Immature natural killer cell (primary cell): Measurements from ENCODE around the gene SLC4A8. TPM values are rescaled to one million over a fixed set of nuclear protein-coding genes. Genes with fewer than 3 reads are reported as not detected.

Experiments
- DNase-seq, 3 donors: peaks; one replicate each; pipeline ENCODE4 v3.0.0; 2022; ENCODE audit warnings: mixed read lengths in 1 of 3
- H3K27ac Mint-ChIP-seq, 6 donors: one replicate each; pipeline ENCODE4 v1.8.0; 2020; ENCODE audit warnings: mixed read lengths in 6 of 6, mild to moderate bottlenecking in 5 of 6, inconsistent platforms in 4 of 6, moderate library complexity in 3 of 6
- H3K27me3 Mint-ChIP-seq, 3 donors: one replicate each; pipeline ENCODE4 v1.8.0; 2020 to 2021; ENCODE audit warnings: low read depth in 3 of 3, mild to moderate bottlenecking in 3 of 3, mixed read lengths in 3 of 3, moderate library complexity in 3 of 3, inconsistent platforms in 1 of 3
- H3K36me3 Mint-ChIP-seq, 3 donors: one replicate each; pipeline ENCODE4 v1.8.0; 2020; ENCODE audit warnings: mixed read lengths in 3 of 3, inconsistent platforms in 2 of 3, mild to moderate bottlenecking in 2 of 3
- H3K4me1 Mint-ChIP-seq, 2 donors: one replicate each; pipeline ENCODE4 v1.8.0; 2020; ENCODE audit warnings: inconsistent platforms in 2 of 2, mild to moderate bottlenecking in 2 of 2, mixed read lengths in 2 of 2, moderate library complexity in 1 of 2
- H3K4me3 Mint-ChIP-seq, 5 donors: one replicate each; pipeline ENCODE4 v1.8.0; 2020; ENCODE audit warnings: mild to moderate bottlenecking in 5 of 5, mixed read lengths in 5 of 5, inconsistent platforms in 3 of 5, moderate library complexity in 3 of 5
- H3K9me3 Mint-ChIP-seq, 6 donors: one replicate each; pipeline ENCODE4 v1.8.0; 2020; ENCODE audit warnings: mild to moderate bottlenecking in 6 of 6, mixed read lengths in 6 of 6, inconsistent platforms in 4 of 6, moderate library complexity in 3 of 6
- polyA plus RNA-seq, 3 donors: library from polyadenylated mRNA; unstranded; fragments of 300-500 nt; fragmentation: Illumina TruSeq; gene quantifications; one replicate each; pipeline ENCODE4 v1.2.3, GENCODE V29; 2021

The SLC4A8 gene
- polyA plus RNA-seq, 3 donors from 2014 or later: 1.2 TPM; not detected in 1

DNA sequence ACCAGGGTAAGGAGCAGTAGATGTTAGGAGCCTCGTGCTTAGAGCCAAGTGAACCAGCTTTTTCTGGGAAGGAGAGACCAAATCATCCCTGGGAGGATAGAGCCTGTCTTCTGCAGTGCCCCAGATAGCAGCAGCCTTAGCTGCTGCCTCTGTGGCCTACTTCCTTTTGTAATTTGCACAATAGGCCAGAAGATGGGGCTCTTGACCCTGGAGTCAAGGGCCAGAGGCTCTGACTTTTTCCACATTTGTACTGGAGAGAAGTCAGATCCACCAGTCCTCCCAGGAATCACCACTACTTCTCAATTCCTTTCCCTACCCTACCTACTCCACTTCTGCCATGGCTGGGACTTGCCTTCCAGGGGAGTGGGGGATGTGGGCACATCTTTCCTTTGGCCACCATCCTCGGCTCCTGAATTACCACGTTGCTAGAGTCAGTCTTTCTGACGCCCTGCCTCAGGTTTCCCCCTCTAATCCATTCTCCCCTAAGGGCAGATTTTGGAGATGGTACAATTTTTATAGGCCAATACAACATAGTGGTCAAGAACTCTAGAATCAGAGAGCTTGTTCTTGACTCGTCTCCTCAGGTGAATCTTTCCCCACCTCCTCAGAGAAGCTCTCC lies 3.3 kb upstream of the SLC4A8 start:
- peak; percentile 29 to 42 (median 37) for DNase-seq
- no peaks in the 10 kb centered on the region for H3K9me3 Mint-ChIP-seq
- H3K27ac Mint-ChIP-seq: peak overlapping the region in 2 of 6 donors; percentile 8 to 34
- H3K27me3 Mint-ChIP-seq: peaks cover 2 to 3% (median 2%) of the 10 kb centered on the region in 3 donors
- H3K36me3 Mint-ChIP-seq: no peaks in the 10 kb centered on the region
- H3K4me3 Mint-ChIP-seq: no peak overlapping the region
- H3K4me1 Mint-ChIP-seq: peaks cover 11 to 19% of the 10 kb centered on the region in 2 donors

DNA sequence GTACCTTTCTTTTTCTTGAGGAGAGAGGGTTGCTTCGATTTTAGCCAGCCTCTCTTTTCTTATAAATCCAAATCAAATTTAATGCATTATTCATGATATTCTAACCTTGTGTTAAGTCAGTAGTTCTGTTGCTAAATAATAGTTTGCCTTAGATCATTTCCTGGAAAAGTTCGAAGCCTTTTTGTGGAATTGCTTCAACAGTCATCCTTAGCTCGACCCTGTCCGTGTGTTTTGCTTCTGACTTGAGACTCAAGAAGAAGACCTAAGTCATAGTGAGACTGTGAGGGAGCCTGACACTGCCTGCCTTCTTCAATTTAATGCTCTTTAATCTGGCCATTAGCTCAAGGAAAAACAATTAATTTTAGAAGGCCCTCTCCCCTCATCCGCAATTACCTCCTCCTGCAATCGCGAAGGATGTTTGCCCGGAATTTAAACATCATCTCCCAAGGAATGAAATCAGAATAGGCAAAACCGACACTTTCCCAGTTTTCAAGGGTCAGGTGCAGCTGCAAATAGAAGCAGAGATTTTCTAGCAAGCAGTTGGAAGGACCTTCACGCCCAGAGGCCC lies 453 bp upstream of the SLC4A8 start:
- peak overlapping the region; percentile 82 to 89 (median 87) for H3K4me3 Mint-ChIP-seq
- peaks cover 11 to 19% of the 10 kb centered on the region in 2 donors for H3K4me1 Mint-ChIP-seq
- H3K27me3 Mint-ChIP-seq: peaks cover 2 to 3% (median 2%) of the 10 kb centered on the region in 3 donors
- H3K9me3 Mint-ChIP-seq: no peaks in the 10 kb centered on the region
- DNase-seq: no peak
- no peaks in the 10 kb centered on the region for H3K36me3 Mint-ChIP-seq
- peak overlapping the region in 5 of 6 donors; percentile 63 to 81 (median 79) for H3K27ac Mint-ChIP-seq

GRCh38 chr12:51428256-51428655 lies 3.6 kb downstream of the SLC4A8 start:
- Mint-ChIP-seq H3K4me3 (no peak overlapping the region), H3K4me1 (peaks cover 11 to 19% of the 10 kb centered on the region in 2 donors), H3K27me3 (peaks cover 0 to 3% (median under 1%) of the 10 kb centered on the region in 3 donors), H3K36me3 (peaks cover 0 to 4% (median 0%) of the 10 kb centered on the region in 3 donors), H3K27ac (peak overlapping the region in 1 of 6 donors; percentile 17), H3K9me3 (no peaks in the 10 kb centered on the region)
- no peak for DNase-seq

GRCh38 chr12:51429700-51430099 lies 5.1 kb downstream of the SLC4A8 start:
- peaks cover 0 to 3% (median 2%) of the 10 kb centered on the region in 3 donors for H3K27me3 Mint-ChIP-seq
- H3K4me3 Mint-ChIP-seq: no peak overlapping the region
- H3K4me1 Mint-ChIP-seq: peaks cover 6 to 11% of the 10 kb centered on the region in 2 donors
- H3K27ac Mint-ChIP-seq: no peak overlapping the region
- H3K36me3 Mint-ChIP-seq: peaks cover 0 to 4% (median 0%) of the 10 kb centered on the region in 3 donors
- no peak for DNase-seq
- no peaks in the 10 kb centered on the region for H3K9me3 Mint-ChIP-seq

DNA sequence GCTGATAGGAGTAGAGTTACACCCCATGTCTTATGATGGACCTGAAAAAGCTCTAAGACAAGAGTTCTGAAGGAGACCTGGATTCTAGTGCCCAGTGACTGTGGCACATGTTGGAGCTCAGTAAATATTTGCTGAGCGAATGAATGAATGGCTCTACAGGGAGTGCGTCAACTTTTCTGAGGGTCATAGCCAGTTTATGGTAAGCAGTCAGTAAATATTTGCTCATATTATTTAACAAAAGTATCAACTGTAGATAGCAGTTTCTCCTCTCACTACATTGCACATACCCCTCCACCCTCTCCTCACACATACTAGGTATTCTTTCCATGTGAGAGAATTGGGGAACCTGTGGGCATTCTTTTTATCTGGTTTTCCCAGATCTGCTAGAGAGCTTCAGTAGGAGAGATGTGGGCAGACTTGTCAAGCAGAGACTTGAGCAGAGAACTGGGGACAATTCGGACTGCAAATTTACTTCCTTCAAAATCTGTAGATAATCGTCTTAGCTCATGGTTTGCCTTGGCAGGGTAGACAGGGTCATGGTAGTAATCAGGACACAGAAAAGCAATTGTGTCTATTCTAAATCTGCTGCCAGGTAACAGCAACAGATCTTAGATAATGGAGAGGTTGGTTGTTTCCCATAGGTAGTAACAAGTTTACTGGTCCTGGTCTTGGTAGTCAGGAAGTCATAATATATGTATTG lies 5.7 kb downstream of the SLC4A8 start:
- Mint-ChIP-seq H3K4me3 (no peak overlapping the region), H3K36me3 (peaks cover 0 to 4% (median 0%) of the 10 kb centered on the region in 3 donors), H3K9me3 (no peaks in the 10 kb centered on the region), H3K27me3 (peaks cover 0 to 3% (median 2%) of the 10 kb centered on the region in 3 donors), H3K4me1 (peaks cover 4 to 8% of the 10 kb centered on the region in 2 donors), H3K27ac (no peak overlapping the region)
- DNase-seq: no peak

- Mint-ChIP-seq H3K36me3 (peaks cover 0 to 4% (median 0%) of the 10 kb centered on the region in 3 donors), H3K27ac (peak overlapping the region in 1 of 6 donors; percentile 48), H3K4me1 (no peaks in the 10 kb centered on the region), H3K9me3 (no peaks in the 10 kb centered on the region), H3K4me3 (no peak overlapping the region), H3K27me3 (peaks cover 0 to 3% (median 2%) of the 10 kb centered on the region in 3 donors)
- DNase-seq: no peak
Measured at GRCh38 chr12:51432921-51433320, 8.3 kb downstream of the SLC4A8 start.

DNA sequence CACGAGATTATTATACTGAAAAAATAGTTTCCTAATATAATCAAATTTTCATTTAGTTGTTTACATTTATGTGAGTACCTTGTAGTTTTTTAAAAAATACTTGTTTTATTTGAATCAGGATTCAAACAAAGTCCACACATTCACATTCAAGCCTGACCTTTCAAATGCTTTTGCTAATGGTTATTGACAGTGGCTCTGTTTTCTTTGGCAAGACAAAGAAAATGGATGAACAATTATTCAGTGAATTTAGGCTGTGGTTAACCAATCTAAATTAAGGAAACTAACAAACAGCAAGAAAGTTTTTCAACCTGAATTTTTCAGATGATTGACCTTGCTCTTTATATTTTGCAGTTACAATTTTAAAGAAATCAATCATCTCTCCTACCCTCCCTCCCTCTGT lies 9.7 kb downstream of the SLC4A8 start:
- Mint-ChIP-seq H3K27me3 (peaks cover 0 to 3% (median 2%) of the 10 kb centered on the region in 3 donors), H3K36me3 (peaks cover 0 to 4% (median 0%) of the 10 kb centered on the region in 3 donors), H3K27ac (no peak overlapping the region), H3K4me1 (no peaks in the 10 kb centered on the region), H3K9me3 (no peaks in the 10 kb centered on the region), H3K4me3 (no peak overlapping the region)
- DNase-seq: no peak

GRCh38 chr12:51437431-51437830 lies 12.8 kb downstream of the SLC4A8 start:
- Mint-ChIP-seq H3K36me3 (peaks cover 0 to 3% (median 0%) of the 10 kb centered on the region in 3 donors), H3K27ac (no peak overlapping the region), H3K27me3 (peaks cover 0 to 2% (median 0%) of the 10 kb centered on the region in 3 donors), H3K4me1 (no peaks in the 10 kb centered on the region), H3K4me3 (no peak overlapping the region), H3K9me3 (no peaks in the 10 kb centered on the region)
- no peak for DNase-seq

DNA sequence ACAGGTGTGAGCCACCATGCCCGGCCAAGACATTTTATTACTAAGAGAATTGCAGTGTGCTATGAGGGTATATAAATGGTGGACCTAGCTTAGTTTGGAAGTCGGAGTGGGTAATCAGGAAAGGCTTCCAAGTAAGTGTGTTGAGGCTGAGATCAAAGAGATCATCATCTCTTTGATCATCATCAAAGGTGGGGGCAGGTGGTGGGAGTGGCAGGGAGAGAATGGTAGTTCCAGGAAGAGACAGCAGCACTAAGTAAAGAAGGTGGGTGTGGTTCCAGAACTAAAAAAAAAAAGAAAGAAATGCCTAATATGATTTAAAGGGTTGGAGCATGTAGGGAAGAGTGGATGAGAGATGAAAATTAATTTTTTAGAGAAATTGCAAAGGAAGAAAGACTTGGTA lies 14.7 kb downstream of the SLC4A8 start:
- Mint-ChIP-seq H3K9me3 (no peaks in the 10 kb centered on the region), H3K36me3 (peaks cover 0 to 3% (median 0%) of the 10 kb centered on the region in 3 donors), H3K27ac (no peak overlapping the region), H3K27me3 (no peaks in the 10 kb centered on the region), H3K4me3 (no peak overlapping the region), H3K4me1 (no peaks in the 10 kb centered on the region)
- DNase-seq: no peak

GRCh38 chr12:51441583-51441982 lies 17.0 kb downstream of the SLC4A8 start:
- no peaks in the 10 kb centered on the region for H3K9me3 Mint-ChIP-seq
- H3K4me1 Mint-ChIP-seq: no peaks in the 10 kb centered on the region
- no peak overlapping the region for H3K4me3 Mint-ChIP-seq
- peaks cover 0 to 10% (median 7%) of the 10 kb centered on the region in 3 donors for H3K36me3 Mint-ChIP-seq
- peaks cover 0 to 1% (median 0%) of the 10 kb centered on the region in 3 donors for H3K27me3 Mint-ChIP-seq
- no peak for DNase-seq
- peak overlapping the region in 1 of 6 donors; percentile 29 for H3K27ac Mint-ChIP-seq

DNA sequence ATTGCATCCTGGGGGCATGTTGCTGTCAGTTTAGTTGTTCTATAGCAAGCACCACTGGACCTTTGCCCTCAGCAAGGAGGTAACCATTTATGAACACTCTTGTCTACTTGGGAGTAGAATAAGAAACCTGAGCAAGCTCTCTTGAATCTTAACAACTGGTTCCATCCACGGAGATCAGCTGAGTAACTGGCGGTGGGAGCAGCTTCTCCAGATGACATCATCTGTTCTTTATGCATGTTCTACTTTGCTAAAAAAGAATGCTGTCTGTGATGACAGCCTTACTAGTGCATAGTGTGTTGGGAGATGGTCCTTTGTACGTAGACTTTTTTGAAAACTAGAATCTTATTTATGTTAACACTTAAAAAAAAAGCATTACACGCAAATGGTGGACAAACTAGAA lies 17.7 kb downstream of the SLC4A8 start:
- Mint-ChIP-seq H3K4me3 (no peak overlapping the region), H3K9me3 (no peaks in the 10 kb centered on the region), H3K4me1 (no peaks in the 10 kb centered on the region), H3K27ac (no peak overlapping the region), H3K36me3 (peaks cover 2 to 13% (median 7%) of the 10 kb centered on the region in 3 donors), H3K27me3 (peaks cover 0 to 1% (median 0%) of the 10 kb centered on the region in 3 donors)
- no peak for DNase-seq

GRCh38 chr12:51443573-51443972 lies 18.9 kb downstream of the SLC4A8 start:
- no peak for DNase-seq
- H3K9me3 Mint-ChIP-seq: no peaks in the 10 kb centered on the region
- no peak overlapping the region for H3K27ac Mint-ChIP-seq
- H3K4me1 Mint-ChIP-seq: no peaks in the 10 kb centered on the region
- H3K4me3 Mint-ChIP-seq: no peak overlapping the region
- H3K27me3 Mint-ChIP-seq: peaks cover 0 to 3% (median 0%) of the 10 kb centered on the region in 3 donors
- H3K36me3 Mint-ChIP-seq: peaks cover 5 to 18% (median 7%) of the 10 kb centered on the region in 3 donors

GRCh38 chr12:51448618-51449256 lies 24.1 kb downstream of the SLC4A8 start:
- H3K36me3 Mint-ChIP-seq: peaks cover 11 to 25% (median 20%) of the 10 kb centered on the region in 3 donors
- H3K9me3 Mint-ChIP-seq: no peaks in the 10 kb centered on the region
- no peak for DNase-seq
- peaks cover 0 to 6% (median 2%) of the 10 kb centered on the region in 3 donors for H3K27me3 Mint-ChIP-seq
- H3K4me1 Mint-ChIP-seq: no peaks in the 10 kb centered on the region
- H3K4me3 Mint-ChIP-seq: no peak overlapping the region
- H3K27ac Mint-ChIP-seq: peak overlapping the region in 1 of 6 donors; percentile 78
